CD8-positive, alpha-beta memory T cell (primary cell): Measurements from ENCODE around the gene USP3. TPM values are rescaled to one million over a fixed set of nuclear protein-coding genes. Genes with fewer than 3 reads are reported as not detected.
A peak's percentile ranks its signal among the peaks of the same experiment; 100 is the strongest.

Source experiments
- CTCF ChIA-PET: fragments of 350-600 bp; sonication (Branson Sonifier 250); formaldehyde crosslinking; loops from one replicate; lab custom pipeline; 2021; ENCODE audit warnings: antibody characterized with exemption; lab: Charles Lee
- POLR2A ChIA-PET: fragments of 350-600 bp; sonication (Branson Sonifier 250); formaldehyde crosslinking; loops from one replicate; lab custom pipeline; 2021; ENCODE audit warnings: antibody characterized with exemption; lab: Charles Lee
- DNase-seq, 5 donors: peaks; one replicate each; pipeline versions ENCODE4 v3.0.0 to v3.0.0-alpha.2; 2020 to 2022; ENCODE audit warnings: mixed read lengths in 1 of 5
- H3K27ac ChIP-seq: one replicate; pipeline ENCODE4 v1.7.0; 2013; ENCODE audit warnings: low read depth, mild to moderate bottlenecking, low read length, moderate library complexity
- H3K27me3 ChIP-seq: 2 replicates; pipeline ENCODE4 v1.7.0; 2013; ENCODE audit warnings: low read length, mild to moderate bottlenecking; ENCODE audit not compliant: insufficient read depth, poor library complexity, severe bottlenecking
- H3K36me3 ChIP-seq: 2 replicates; pipeline ENCODE4 v1.7.0; 2013; ENCODE audit warnings: mild to moderate bottlenecking, low read length, moderate library complexity; ENCODE audit not compliant: insufficient read depth
- H3K4me1 ChIP-seq: 2 replicates; pipeline ENCODE4 v1.7.0; 2013; ENCODE audit warnings: mild to moderate bottlenecking, low read length, moderate library complexity; ENCODE audit not compliant: insufficient read depth
- H3K4me3 ChIP-seq: 2 replicates; pipeline ENCODE4 v1.7.0; 2013; ENCODE audit warnings: mild to moderate bottlenecking, low read length
- H3K9me3 ChIP-seq: 2 replicates; pipeline ENCODE4 v1.7.0; 2013; ENCODE audit warnings: mild to moderate bottlenecking, low read length
- H3K27ac Mint-ChIP-seq, 8 donors: one replicate each; pipeline ENCODE4 v1.8.0; 2020 to 2021; ENCODE audit warnings: mixed read lengths in 8 of 8, mild to moderate bottlenecking in 6 of 8, inconsistent platforms in 3 of 8, moderate library complexity in 3 of 8
- H3K27me3 Mint-ChIP-seq, 2 donors: one replicate each; pipeline ENCODE4 v1.8.0; 2020 to 2021; ENCODE audit warnings: mixed read lengths in 2 of 2, mild to moderate bottlenecking in 1 of 2, moderate library complexity in 1 of 2
- H3K36me3 Mint-ChIP-seq, 3 donors: one replicate each; pipeline ENCODE4 v1.8.0; 2020 to 2021; ENCODE audit warnings: mixed read lengths in 3 of 3, inconsistent platforms in 1 of 3, mild to moderate bottlenecking in 1 of 3
- H3K4me1 Mint-ChIP-seq, 3 donors: one replicate each; pipeline ENCODE4 v1.8.0; 2020 to 2021; ENCODE audit warnings: mixed read lengths in 3 of 3, inconsistent platforms in 1 of 3, mild to moderate bottlenecking in 1 of 3
- H3K4me3 Mint-ChIP-seq, 7 donors: one replicate each; pipeline ENCODE4 v1.8.0; 2020 to 2021; ENCODE audit warnings: mixed read lengths in 7 of 7, mild to moderate bottlenecking in 6 of 7, moderate library complexity in 4 of 7, inconsistent platforms in 2 of 7
- H3K9me3 Mint-ChIP-seq, 5 donors: one replicate each; pipeline ENCODE4 v1.8.0; 2020 to 2022; ENCODE audit warnings: mixed read lengths in 5 of 5, mild to moderate bottlenecking in 3 of 5, moderate library complexity in 2 of 5, inconsistent platforms in 1 of 5
- polyA plus RNA-seq: library from polyadenylated mRNA; unstranded; fragments of 300-500 nt; fragmentation: Illumina TruSeq; gene quantifications from one replicate; pipeline ENCODE4 v1.2.3, GENCODE V29; 2021
- total RNA-seq, 2 experiments: library from RNA; stranded (reverse); gene quantifications; one replicate each; pipeline ENCODE4 v1.2.3, GENCODE V29; 2021

The USP3 gene
- total and polyA plus RNA-seq, 3 experiments from 2014 or later: 36.6 to 50.7 (median 38.0) TPM

DNA sequence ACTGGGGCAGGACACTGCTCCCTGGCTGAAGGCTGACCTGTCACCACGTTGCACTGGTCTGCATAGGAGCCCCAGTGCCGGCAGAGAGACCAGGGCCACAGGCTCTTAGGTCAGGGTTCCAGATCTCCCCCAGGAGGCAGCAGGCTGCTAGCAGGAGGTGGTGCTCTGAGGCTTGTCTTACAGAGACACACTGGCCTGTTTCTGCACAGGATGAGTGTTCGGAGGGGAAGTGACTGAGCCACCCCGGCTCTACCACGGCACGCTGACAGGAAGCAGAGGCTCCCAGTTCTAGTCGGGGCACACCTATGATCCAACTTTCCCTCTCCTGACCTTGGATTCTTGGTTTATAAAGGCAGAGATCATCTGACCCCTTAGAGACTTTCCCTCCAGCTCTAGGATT, 101.4 kb downstream of the USP3 start:
- DNase-seq: peak; percentile 25 to 68 (median 32)
- H3K27me3 ChIP-seq: no peaks in the 10 kb centered on the region
- H3K4me1 ChIP-seq: peaks cover 41% of the 10 kb centered on the region
- peak overlapping the region in 6 of 7 donors; percentile 30 to 67 (median 54) for H3K4me3 Mint-ChIP-seq
- ChIA-PET POLR2A (no interaction called here), CTCF (interaction anchor here (0.9 to 2.7 kb wide), 2 partner anchors 9 to 462 kb away, joined by 4 to 10 read pairs; no protein-coding TSS in a partner anchor)
- no peak overlapping the region for H3K27ac ChIP-seq
- peaks cover 4 to 38% (median 7%) of the 10 kb centered on the region in 3 donors for H3K36me3 Mint-ChIP-seq
- no peak overlapping the region for H3K4me3 ChIP-seq
- peaks cover 13% of the 10 kb centered on the region for H3K36me3 ChIP-seq
- no peaks in the 10 kb centered on the region for H3K9me3 Mint-ChIP-seq
- H3K4me1 Mint-ChIP-seq: peaks cover 50 to 59% (median 54%) of the 10 kb centered on the region in 3 donors
- no peaks in the 10 kb centered on the region for H3K9me3 ChIP-seq
- H3K27ac Mint-ChIP-seq: peak overlapping the region; percentile 87 to 96 (median 92)
- H3K27me3 Mint-ChIP-seq: peaks cover 0 to 2% of the 10 kb centered on the region in 2 donors

DNA sequence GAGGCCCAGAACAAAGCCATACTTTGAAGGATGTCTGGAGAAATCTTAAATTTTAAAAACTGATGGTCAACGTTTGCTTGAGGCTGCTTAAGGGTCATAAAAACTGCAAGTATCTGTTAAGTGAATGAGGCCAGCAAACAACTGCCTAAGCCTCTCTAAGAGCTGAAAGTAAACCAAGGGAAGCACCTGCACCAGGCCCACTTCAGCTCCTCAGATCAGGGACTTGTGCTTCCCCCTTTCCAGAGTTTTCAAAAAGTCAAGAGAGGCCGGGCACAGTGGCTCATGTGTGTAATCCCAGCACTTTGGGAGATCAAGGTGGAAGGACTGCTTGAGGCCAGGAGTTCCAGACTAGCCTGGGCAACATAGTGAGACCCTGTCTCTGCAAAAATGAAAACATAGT, 101.9 kb downstream of the USP3 start:
- Mint-ChIP-seq H3K36me3 (peaks cover 4 to 40% (median 7%) of the 10 kb centered on the region in 3 donors), H3K9me3 (no peaks in the 10 kb centered on the region), H3K4me3 (peak overlapping the region; percentile 30 to 70 (median 55)), H3K27ac (peak overlapping the region; percentile 87 to 96 (median 92)), H3K4me1 (peaks cover 55 to 63% (median 56%) of the 10 kb centered on the region in 3 donors), H3K27me3 (peaks cover 0 to 2% of the 10 kb centered on the region in 2 donors)
- no peak overlapping the region for H3K27ac ChIP-seq
- DNase-seq: no peak
- no peaks in the 10 kb centered on the region for H3K27me3 ChIP-seq
- H3K36me3 ChIP-seq: peaks cover 17% of the 10 kb centered on the region
- no peaks in the 10 kb centered on the region for H3K9me3 ChIP-seq
- ChIA-PET POLR2A (no interaction called here), CTCF (interaction anchor here (0.9 to 2.7 kb wide), 2 partner anchors 9 to 461 kb away, joined by 4 to 10 read pairs; no protein-coding TSS in a partner anchor)
- no peak overlapping the region for H3K4me3 ChIP-seq
- peaks cover 46% of the 10 kb centered on the region for H3K4me1 ChIP-seq

DNA sequence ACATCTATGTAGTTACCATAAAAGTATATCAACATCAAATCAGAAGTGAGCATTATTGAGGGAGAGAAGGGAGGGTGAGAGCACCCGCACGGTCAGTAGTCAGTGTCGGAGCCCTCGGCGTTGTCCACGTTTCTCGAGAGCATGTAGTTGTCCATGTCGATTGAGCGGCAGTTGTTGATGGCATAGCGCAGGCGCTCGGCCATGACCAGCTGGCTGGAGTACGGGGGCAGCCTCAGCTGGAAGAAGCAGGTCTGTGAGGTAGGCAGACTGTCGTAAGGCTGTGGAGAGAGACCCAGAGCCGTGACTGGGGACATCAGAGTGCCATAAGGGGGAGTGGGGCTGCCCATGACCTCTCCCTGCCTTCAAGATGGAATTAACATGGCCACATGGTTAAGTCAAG, 104.6 kb downstream of the USP3 start:
- peak overlapping the region in 4 of 8 donors; percentile 58 to 82 (median 74) for H3K27ac Mint-ChIP-seq
- no peaks in the 10 kb centered on the region for H3K9me3 Mint-ChIP-seq
- Histone ChIP-seq H3K9me3 (no peaks in the 10 kb centered on the region), H3K4me1 (peaks cover 35% of the 10 kb centered on the region), H3K4me3 (no peak overlapping the region), H3K27me3 (no peaks in the 10 kb centered on the region), H3K36me3 (peaks cover 22% of the 10 kb centered on the region), H3K27ac (no peak overlapping the region)
- ChIA-PET POLR2A (no interaction called here), CTCF (interaction anchor here (1.2 to 3.8 kb wide), 8 partner anchors 9 to 482 kb away, joined by 3 to 35 read pairs (median 5); partner anchors contain the start of genes FBXL22 and HERC1)
- DNase-seq: no peak
- no peak overlapping the region for H3K4me3 Mint-ChIP-seq
- peaks cover 0 to 2% of the 10 kb centered on the region in 2 donors for H3K27me3 Mint-ChIP-seq
- H3K4me1 Mint-ChIP-seq: peaks cover 44 to 56% (median 50%) of the 10 kb centered on the region in 3 donors
- H3K36me3 Mint-ChIP-seq: peaks cover 4 to 62% (median 18%) of the 10 kb centered on the region in 3 donors

GRCh38 chr15:63609448-63609847, 105.1 kb downstream of the USP3 start:
- H3K4me1 ChIP-seq: peaks cover 35% of the 10 kb centered on the region
- H3K36me3 ChIP-seq: peaks cover 22% of the 10 kb centered on the region
- Mint-ChIP-seq H3K27me3 (peaks cover 0 to 2% of the 10 kb centered on the region in 2 donors), H3K4me3 (no peak overlapping the region), H3K9me3 (no peaks in the 10 kb centered on the region), H3K27ac (peak overlapping the region in 3 of 8 donors; percentile 45 to 82 (median 46)), H3K36me3 (peaks cover 4 to 67% (median 18%) of the 10 kb centered on the region in 3 donors), H3K4me1 (peaks cover 44 to 56% (median 48%) of the 10 kb centered on the region in 3 donors)
- H3K9me3 ChIP-seq: no peaks in the 10 kb centered on the region
- H3K27me3 ChIP-seq: no peaks in the 10 kb centered on the region
- no peak for DNase-seq
- no peak overlapping the region for H3K27ac ChIP-seq
- POLR2A ChIA-PET: interaction anchor here (1.0 to 2.0 kb wide), 4 partner anchors 9 to 544 kb away, joined by 3 to 18 read pairs (median 4); partner anchors contain the start of gene DAPK2
- CTCF ChIA-PET: interaction anchor here (0.5 to 3.8 kb wide), 35 partner anchors 9 to 538 kb away, joined by 3 to 35 read pairs (median 3); partner anchors contain the start of genes CIAO2A, DAPK2, FBXL22 and HERC1
- no peak overlapping the region for H3K4me3 ChIP-seq

DNA sequence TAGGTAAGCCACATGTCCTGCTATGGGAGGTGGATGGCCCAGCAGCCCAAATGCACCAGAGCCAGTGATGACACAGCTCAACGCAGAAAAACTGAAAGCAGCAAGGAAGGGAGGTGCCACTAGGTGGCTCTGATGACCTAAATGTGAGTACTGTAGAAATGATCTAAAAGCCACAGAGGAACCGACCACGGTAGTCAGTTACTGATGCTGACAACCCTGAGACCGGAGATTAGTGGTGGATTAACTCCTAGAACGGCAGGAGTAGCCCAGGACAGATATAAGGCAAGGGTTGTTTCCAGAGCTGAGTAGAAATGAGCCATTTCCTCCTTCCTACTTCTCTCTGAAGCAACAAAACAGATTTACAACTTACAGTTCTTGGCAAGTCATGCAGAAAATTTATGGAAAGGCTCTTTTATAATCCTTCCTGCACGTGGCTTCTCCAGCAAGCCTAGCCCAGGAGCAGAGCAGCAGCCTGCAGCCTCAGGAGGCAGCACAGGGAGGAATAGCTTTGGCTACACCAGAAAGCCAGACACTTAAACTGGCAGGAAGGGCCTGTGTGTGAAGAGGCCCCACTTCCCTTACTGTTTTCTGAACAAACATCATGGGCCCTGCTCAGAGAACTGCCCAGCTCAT, 105.9 kb downstream of the USP3 start:
- Histone ChIP-seq H3K4me1 (peaks cover 31% of the 10 kb centered on the region), H3K27me3 (no peaks in the 10 kb centered on the region), H3K36me3 (peaks cover 26% of the 10 kb centered on the region), H3K4me3 (no peak overlapping the region), H3K9me3 (no peaks in the 10 kb centered on the region), H3K27ac (no peak overlapping the region)
- H3K9me3 Mint-ChIP-seq: no peaks in the 10 kb centered on the region
- ChIA-PET CTCF (interaction anchor here (0.5 to 3.8 kb wide), 37 partner anchors 10 to 537 kb away, joined by 3 to 35 read pairs (median 3); partner anchors contain the start of genes CIAO2A, DAPK2, FBXL22 and HERC1), POLR2A (interaction anchor here (1.0 to 2.0 kb wide), 4 partner anchors 10 to 543 kb away, joined by 3 to 18 read pairs (median 4); partner anchors contain the start of gene DAPK2)
- H3K4me1 Mint-ChIP-seq: peaks cover 40 to 52% (median 41%) of the 10 kb centered on the region in 3 donors
- peak overlapping the region in 6 of 7 donors; percentile 1 to 78 (median 29) for H3K4me3 Mint-ChIP-seq
- peaks cover 4 to 75% (median 23%) of the 10 kb centered on the region in 3 donors for H3K36me3 Mint-ChIP-seq
- peak; percentile 51 to 80 (median 63) for DNase-seq
- H3K27me3 Mint-ChIP-seq: peaks cover 0 to 2% of the 10 kb centered on the region in 2 donors
- peak overlapping the region; percentile 70 to 96 (median 92) for H3K27ac Mint-ChIP-seq

GRCh38 chr15:63611177-63611576, 106.8 kb downstream of the USP3 start:
- Mint-ChIP-seq H3K4me1 (peaks cover 32 to 43% (median 33%) of the 10 kb centered on the region in 3 donors), H3K36me3 (peaks cover 4 to 82% (median 26%) of the 10 kb centered on the region in 3 donors), H3K27me3 (peaks cover 0 to 2% of the 10 kb centered on the region in 2 donors), H3K9me3 (no peaks in the 10 kb centered on the region), H3K4me3 (no peak overlapping the region), H3K27ac (peak overlapping the region; percentile 70 to 96 (median 92))
- ChIA-PET CTCF (interaction anchor here (0.8 to 3.8 kb wide), 9 partner anchors 11 to 456 kb away, joined by 3 to 35 read pairs (median 4); partner anchors contain the start of gene DAPK2), POLR2A (interaction anchor here (1.9 to 2.0 kb wide), 2 partner anchors 11 to 435 kb away, joined by 4 to 18 read pairs; partner anchors contain the start of gene DAPK2)
- no peak overlapping the region for H3K27ac ChIP-seq
- H3K27me3 ChIP-seq: no peaks in the 10 kb centered on the region
- DNase-seq: no peak
- no peaks in the 10 kb centered on the region for H3K9me3 ChIP-seq
- peaks cover 23% of the 10 kb centered on the region for H3K4me1 ChIP-seq
- no peak overlapping the region for H3K4me3 ChIP-seq
- H3K36me3 ChIP-seq: peaks cover 32% of the 10 kb centered on the region

DNA sequence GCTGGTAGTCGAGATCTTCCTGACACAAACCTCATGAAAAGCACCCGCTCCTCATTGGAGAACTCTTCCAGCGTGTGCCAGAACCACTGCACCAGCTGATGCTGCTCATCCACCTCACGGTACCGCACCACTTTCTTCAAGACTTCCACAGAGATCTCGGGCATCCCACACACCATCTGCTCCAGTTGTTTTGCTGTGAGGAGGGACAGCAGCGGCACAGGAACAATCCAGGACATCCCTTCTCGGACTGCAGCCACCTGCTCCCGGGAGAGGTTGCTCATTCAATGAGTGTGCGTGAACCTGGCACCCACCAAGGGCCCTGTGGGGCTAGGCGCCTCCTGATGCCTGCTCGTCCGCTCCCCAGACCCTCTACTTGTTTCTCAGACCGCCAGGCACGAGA, 107.9 kb downstream of the USP3 start:
- ChIA-PET CTCF (interaction anchor here (1.1 to 3.8 kb wide), 3 partner anchors 107 to 454 kb away, joined by 4 to 26 read pairs (median 5); partner anchors contain the start of gene DAPK2), POLR2A (no interaction called here)
- Histone ChIP-seq H3K27ac (no peak overlapping the region), H3K27me3 (no peaks in the 10 kb centered on the region), H3K4me1 (peaks cover 17% of the 10 kb centered on the region), H3K36me3 (peaks cover 32% of the 10 kb centered on the region), H3K4me3 (no peak overlapping the region), H3K9me3 (no peaks in the 10 kb centered on the region)
- Mint-ChIP-seq H3K36me3 (peaks cover 4 to 86% (median 26%) of the 10 kb centered on the region in 3 donors), H3K4me3 (no peak overlapping the region), H3K9me3 (no peaks in the 10 kb centered on the region), H3K4me1 (peaks cover 27 to 37% (median 28%) of the 10 kb centered on the region in 3 donors), H3K27ac (peak overlapping the region in 6 of 8 donors; percentile 35 to 96 (median 74)), H3K27me3 (no peaks in the 10 kb centered on the region)
- DNase-seq: no peak
